HG03575 (cell line): ENCODE data around the gene SPEM1.

Experiments used
- ATAC-seq: cut with Tn5 transposase; IDR thresholded peaks from one replicate; pipeline ENCODE4 v1.9.1; 2021; ENCODE audit not compliant: unreplicated experiment, insufficient number of reproducible peaks, low FRiP score; ENCODE audit errors: extremely low read depth

SPEM1 gene

DNA sequence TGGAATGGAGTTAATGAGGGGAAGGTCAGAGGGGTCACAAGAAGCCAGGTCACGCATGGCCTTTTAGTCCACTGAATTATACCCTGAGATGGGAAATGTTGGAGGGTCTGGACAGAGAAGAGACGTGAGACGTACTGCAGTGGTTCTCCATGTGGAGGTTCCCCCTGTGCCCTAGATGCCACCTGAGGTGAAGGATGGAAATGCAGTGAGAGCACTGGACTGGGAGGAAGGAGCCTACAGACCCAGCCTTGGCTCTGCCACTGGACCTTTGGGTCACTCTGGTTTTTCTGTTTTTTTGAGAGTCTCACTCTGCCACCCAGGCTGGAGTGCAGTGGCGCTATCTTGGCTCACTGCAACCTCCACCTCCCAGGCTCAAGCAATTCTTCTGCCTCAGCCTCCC, 24.0 kb upstream of the SPEM1 start:
- ATAC-seq, result no peak

DNA sequence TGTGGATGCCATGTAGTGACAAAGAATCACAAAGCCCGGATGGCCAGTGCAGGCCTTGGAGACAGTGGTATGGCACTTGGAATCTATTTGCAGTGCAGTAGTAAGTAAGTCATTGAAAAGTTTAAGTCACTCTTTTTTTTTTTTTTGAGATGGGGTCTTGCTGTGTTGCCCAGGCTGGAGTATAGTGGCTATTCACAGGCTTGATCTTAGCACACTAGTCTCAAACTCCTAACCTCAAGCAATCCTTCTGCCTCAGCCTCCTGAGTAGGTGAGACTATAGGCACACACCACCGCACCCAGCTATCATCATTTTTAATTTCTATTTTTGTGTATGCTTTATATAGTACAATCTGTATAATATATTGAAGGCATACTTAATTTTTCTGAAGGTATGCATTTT, 21.5 kb upstream of the SPEM1 start:
- no peak for ATAC-seq

GRCh38 chr17:7403043-7403726, 16.9 kb upstream of the SPEM1 start:
- no peak for ATAC-seq

GRCh38 chr17:7403727-7403976, 16.5 kb upstream of the SPEM1 start:
- peak; percentile 16 for ATAC-seq

- peak; percentile 79 for ATAC-seq
Observed at GRCh38 chr17:7403977-7404736, 16.0 kb upstream of the SPEM1 start, which contains the start of gene TMEM256. TSS of gene TMEM256 (minus strand) at chr17:7404097. CDS start at chr17:7404084, 13 bp downstream.

- ATAC-seq, result no peak
Observed at GRCh38 chr17:7404737-7405349, 15.3 kb upstream of the SPEM1 start.

- no peak for ATAC-seq
Observed at GRCh38 chr17:7405350-7406234, 14.5 kb upstream of the SPEM1 start.

- ATAC-seq, result no peak
Observed at GRCh38 chr17:7406235-7406825, 13.8 kb upstream of the SPEM1 start.

DNA sequence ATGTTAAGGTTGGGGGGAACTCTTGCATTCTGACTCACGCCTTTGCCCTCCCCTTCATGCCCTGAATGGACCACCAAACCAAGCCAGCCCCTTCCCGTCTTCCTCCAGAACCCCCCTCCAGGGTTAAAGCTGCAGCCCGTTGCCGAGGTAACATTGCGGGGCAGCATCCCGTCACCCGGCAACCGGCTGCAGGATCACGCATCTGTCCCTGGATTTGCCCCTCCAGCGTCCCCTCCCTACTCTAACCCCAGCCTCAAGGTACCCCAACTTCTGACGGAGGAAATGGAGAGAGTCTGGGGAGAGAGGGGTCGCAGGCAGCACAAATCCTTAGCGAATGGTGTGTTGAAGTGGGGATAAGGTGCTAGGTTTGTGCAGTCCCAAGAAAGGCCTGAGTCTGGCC, 13.0 kb upstream of the SPEM1 start:
- no peak for ATAC-seq

DNA sequence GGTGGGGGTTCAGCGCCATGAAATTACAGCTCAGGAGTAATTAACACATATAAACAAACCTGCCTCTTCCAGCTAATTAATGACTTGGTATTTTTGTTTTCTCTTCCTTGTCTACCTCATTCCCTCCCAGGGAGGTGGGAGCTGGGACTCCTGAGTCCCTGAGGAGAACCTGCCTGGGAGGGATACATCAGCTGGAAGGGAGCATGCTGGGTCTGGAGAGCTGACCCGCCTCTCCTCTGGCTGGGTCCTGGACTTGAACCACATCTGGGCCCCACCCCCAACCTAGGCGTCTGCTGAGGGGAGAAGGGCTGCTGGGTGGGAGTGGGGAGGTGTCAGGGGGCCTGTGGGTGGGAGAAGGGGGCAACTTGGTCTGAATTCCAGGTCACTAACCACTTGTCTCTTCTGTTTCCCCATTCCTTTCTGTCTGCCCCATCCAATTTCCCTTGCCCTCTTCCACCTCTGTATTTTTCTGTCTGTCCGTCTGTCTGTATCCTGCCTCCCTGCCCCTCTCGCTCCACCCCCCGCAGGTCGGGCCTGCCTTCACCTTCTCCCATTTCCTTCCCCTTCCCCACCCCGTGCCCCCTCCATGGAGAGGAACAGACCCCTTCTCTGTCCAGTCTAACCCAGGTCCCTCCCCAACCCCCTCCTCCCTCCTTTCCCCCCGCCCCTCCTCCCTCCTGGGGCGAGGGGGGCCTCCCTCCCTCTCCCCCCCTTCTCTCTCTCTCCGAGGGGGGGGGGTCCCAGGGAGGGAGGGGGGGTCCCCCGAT, 12.5 kb upstream of the SPEM1 start, which contains the start of gene NLGN2:
TSS of gene NLGN2 (plus strand) at position 361 of the 767 bp plus-strand sequence. CDS start 411 bp downstream, outside the sequence.
- no peak for ATAC-seq

- ATAC-seq, result no peak
Observed at GRCh38 chr17:7408252-7408727, 11.8 kb upstream of the SPEM1 start.

- no peak for ATAC-seq
Observed at GRCh38 chr17:7408863-7409262, 11.3 kb upstream of the SPEM1 start.

DNA sequence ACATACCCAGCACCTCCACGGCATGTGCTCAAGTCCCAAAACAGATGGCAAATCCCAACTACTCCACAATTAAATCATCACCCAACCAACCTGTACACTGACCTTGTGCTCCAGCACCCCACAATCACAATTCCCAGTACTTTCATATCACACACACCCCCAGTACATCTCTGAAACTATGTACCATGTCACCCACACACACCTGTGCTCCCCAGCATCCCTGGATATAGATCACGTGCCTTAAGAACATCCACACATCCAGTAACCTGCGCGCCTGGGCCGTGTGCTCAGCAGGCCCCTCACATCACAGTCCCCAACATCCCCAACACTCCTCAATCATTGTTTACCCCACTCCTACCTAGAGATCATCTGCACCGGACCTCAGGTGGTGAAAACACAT, 10.4 kb upstream of the SPEM1 start:
- no peak for ATAC-seq

- ATAC-seq, result no peak
Observed at GRCh38 chr17:7410634-7411426, 9.3 kb upstream of the SPEM1 start.

DNA sequence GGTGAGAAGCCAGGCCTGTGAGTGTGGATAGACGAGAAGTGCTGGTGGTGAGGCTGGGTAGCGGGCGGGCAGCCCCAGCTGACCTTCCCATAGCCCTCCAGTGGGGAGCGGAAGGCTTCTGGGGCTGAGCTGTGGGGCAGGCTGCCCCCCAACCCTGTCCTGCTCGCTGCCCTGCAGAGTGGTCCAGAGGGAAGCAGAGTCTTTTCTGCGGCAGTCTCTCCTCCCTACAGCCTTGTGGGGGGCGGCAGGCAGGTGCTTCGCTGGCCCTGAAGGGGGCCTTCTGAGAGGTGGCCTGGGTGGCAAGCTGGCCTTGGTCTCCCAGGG, 8.7 kb upstream of the SPEM1 start:
- ATAC-seq, result no peak

GRCh38 chr17:7413346-7413985, 6.7 kb upstream of the SPEM1 start:
- no peak for ATAC-seq

DNA sequence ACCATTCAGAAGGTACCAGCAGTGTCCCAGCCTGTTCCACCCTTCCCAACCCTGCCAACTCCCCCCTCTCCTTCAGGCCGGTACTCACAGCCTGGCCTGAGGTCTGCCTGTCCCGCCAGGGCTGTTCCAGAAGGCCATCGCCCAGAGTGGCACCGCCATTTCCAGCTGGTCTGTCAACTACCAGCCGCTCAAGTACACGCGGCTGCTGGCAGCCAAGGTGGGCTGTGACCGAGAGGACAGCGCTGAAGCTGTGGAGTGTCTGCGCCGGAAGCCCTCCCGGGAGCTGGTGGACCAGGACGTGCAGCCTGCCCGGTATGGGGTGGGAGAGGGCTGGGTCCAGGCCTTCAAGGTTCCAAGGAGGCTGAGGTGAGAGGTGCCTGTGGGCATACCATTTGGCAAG, 5.3 kb upstream of the SPEM1 start:
- no peak for ATAC-seq
